HCT116 (cell line): Measurements from ENCODE around the gene SLC25A12. TPM values are rescaled to one million over a fixed set of nuclear protein-coding genes. Genes with fewer than 3 reads are reported as not detected.

Source experiments
- ATAC-seq: fragments of 200-7000 bp; cut with Tn5 transposase; 2 replicates; pipeline ENCODE4 v1.9.1; 2020; ENCODE audit warnings: mild to moderate bottlenecking, moderate library complexity
- BruUV-seq: library from RNA; stranded (reverse); fragments of 400-500 nt; replicated peaks from 2 replicates; lab custom pipeline; 2021; lab: Mats Ljungman, UMichigan
- CTCF ChIA-PET: fragments of 300-600 bp; sonication (Branson Sonifier 250); formaldehyde crosslinking; loops from one replicate; lab custom pipeline; 2021; ENCODE audit warnings: antibody characterized with exemption; lab: Charles Lee
- POLR2A ChIA-PET: fragments of 300-600, 350-600 bp; sonication (Branson Sonifier 250); formaldehyde crosslinking; loops from one replicate; lab custom pipeline; 2021; ENCODE audit warnings: antibody characterized with exemption; lab: Charles Lee
- RAD21 ChIA-PET, 2 experiments: fragments of 300-600 bp; sonication (Branson Sonifier 250); formaldehyde crosslinking; loops; one replicate each; lab custom pipeline; 2023; ENCODE audit warnings: low total read pairs in 2 of 2; ENCODE audit not compliant: uncharacterized antibody in 2 of 2, unreplicated experiment in 2 of 2, low non-redundant PET in 1 of 2; lab: Charles Lee
- DNase-seq: peaks from one replicate; pipeline ENCODE4 v3.0.0-alpha.2; 2010; ENCODE audit warnings: low read depth, low spot score
- H2AFZ ChIP-seq: fragments of 200-600 bp; shearing (Covaris generic), sonication (generic); 2 replicates; pipeline ENCODE4 v1.6.1; 2017; ENCODE audit warnings: low read depth, mixed run types, mixed read lengths, antibody characterized with exemption, low read length; ENCODE audit not compliant: poor library complexity, severe bottlenecking
- H3K27ac ChIP-seq: 2 replicates; pipeline ENCODE4 v1.5.1; 2012; ENCODE audit warnings: low read depth, low read length
- H3K27me3 ChIP-seq: fragments of 200-600 bp; sonication (generic); 2 replicates; pipeline ENCODE4 v1.6.1; 2016; ENCODE audit warnings: mixed run types, low read length, mixed read lengths; ENCODE audit not compliant: insufficient read depth
- H3K36me3 ChIP-seq, 2 experiments: fragments of 200-500 bp in 1 of 2; fragments of 200-600 bp in 1 of 2; sonication (Bioruptor generic) in 1 of 2; sonication (generic) in 1 of 2; 2 replicates each; pipeline versions ENCODE4 v1.5.1 to v1.6.1; 2014 to 2016; ENCODE audit warnings: low read length in 2 of 2, inconsistent platforms in 1 of 2, mixed read lengths in 1 of 2, mixed run types in 1 of 2; ENCODE audit not compliant: insufficient read depth in 2 of 2, control insufficient read depth in 1 of 2
- H3K4me1 ChIP-seq, 2 experiments: fragments of 200-600 bp in 1 of 2; sonication (generic) in 1 of 2; 2 replicates each; pipeline versions ENCODE4 v1.5.1 to v1.6.1; 2012 to 2017; ENCODE audit warnings: low read length in 2 of 2, inconsistent platforms in 1 of 2, mild to moderate bottlenecking in 1 of 2, mixed read lengths in 1 of 2, mixed run types in 1 of 2, moderate library complexity in 1 of 2; ENCODE audit not compliant: insufficient read depth in 2 of 2, control insufficient read depth in 1 of 2
- H3K4me2 ChIP-seq: fragments of 200-600 bp; sonication (generic); 2 replicates; pipeline ENCODE4 v1.6.1; 2017; ENCODE audit warnings: mixed run types, low read length, mixed read lengths
- H3K4me3 ChIP-seq, 2 experiments: fragments of 200-600 bp in 1 of 2; sonication (generic) in 1 of 2; replicated peaks in 1 of 2; 2 replicates each; pipeline ENCODE4 v1.5.1; 2011 to 2016; ENCODE audit warnings: low read length in 2 of 2, control low read depth in 1 of 2, low read depth in 1 of 2, mild to moderate bottlenecking in 1 of 2, mixed read lengths in 1 of 2, mixed run types in 1 of 2
- H3K79me2 ChIP-seq: fragments of 200-600 bp; sonication (generic); 2 replicates; pipeline ENCODE4 v1.6.1; 2017; ENCODE audit warnings: mild to moderate bottlenecking, mixed run types, low read length, moderate library complexity, mixed read lengths; ENCODE audit not compliant: insufficient read depth
- H3K9ac ChIP-seq: fragments of 200-600 bp; sonication (generic); 2 replicates; pipeline ENCODE4 v1.6.1; 2016; ENCODE audit warnings: low read length, mixed read lengths
- H3K9me2 ChIP-seq: fragments of 200-600 bp; sonication (generic), shearing (Covaris generic); 2 replicates; pipeline ENCODE4 v1.6.1; 2017; ENCODE audit warnings: mixed run types, mild to moderate bottlenecking, moderate library complexity; ENCODE audit not compliant: insufficient read depth
- H3K9me3 ChIP-seq, 2 experiments: fragments of 200-500 bp in 1 of 2; fragments of 200-600 bp in 1 of 2; sonication (Bioruptor generic) in 1 of 2; sonication (generic) in 1 of 2; 2 replicates each; pipeline ENCODE4 v1.6.1; 2014 to 2017; ENCODE audit warnings: low read length in 2 of 2, mixed read lengths in 2 of 2, inconsistent platforms in 1 of 2, low read depth in 1 of 2, mild to moderate bottlenecking in 1 of 2, mixed run types in 1 of 2, moderate library complexity in 1 of 2; ENCODE audit not compliant: control insufficient read depth in 1 of 2, insufficient read depth in 1 of 2
- H4K20me1 ChIP-seq: fragments of 200-600 bp; sonication (generic), shearing (Covaris generic); 2 replicates; pipeline ENCODE4 v1.6.1; 2017; ENCODE audit warnings: mixed run types, mild to moderate bottlenecking, moderate library complexity; ENCODE audit not compliant: insufficient read depth
- CEBPB ChIP-seq: IDR thresholded peaks from 2 replicates; pipeline ENCODE4 v1.6.1; 2012; ENCODE audit warnings: low read depth
- EGR1 ChIP-seq: IDR thresholded peaks from 2 replicates; pipeline ENCODE4 v1.6.1; 2012; ENCODE audit warnings: low read depth
- ELF1 ChIP-seq: IDR thresholded peaks from 2 replicates; pipeline ENCODE4 v1.6.1; 2012; ENCODE audit warnings: low read depth, borderline replicate concordance
- FOSL1 ChIP-seq: IDR thresholded peaks from 2 replicates; pipeline ENCODE4 v1.6.1; 2012; ENCODE audit warnings: low read depth
- JUND ChIP-seq: IDR thresholded peaks from 2 replicates; pipeline ENCODE4 v1.6.1; 2012
- MAX ChIP-seq: IDR thresholded peaks from 2 replicates; pipeline ENCODE4 v1.6.1; 2012
- POLR2AphosphoS5 ChIP-seq: IDR thresholded peaks from 2 replicates; pipeline ENCODE4 v1.6.1; 2011; ENCODE audit warnings: mild to moderate bottlenecking, low read depth, low read length, moderate library complexity
- RAD21 ChIP-seq: IDR thresholded peaks from 2 replicates; pipeline ENCODE4 v1.6.1; 2012; ENCODE audit warnings: low read depth, mild to moderate bottlenecking
- SRF ChIP-seq: IDR thresholded peaks from 2 replicates; pipeline ENCODE4 v1.6.1; 2012; ENCODE audit warnings: low read depth
- YY1 ChIP-seq: IDR thresholded peaks from 2 replicates; pipeline ENCODE4 v1.6.1; 2011; ENCODE audit warnings: low read length, low read depth, moderate library complexity, mild to moderate bottlenecking; ENCODE audit not compliant: insufficient replicate concordance; ENCODE audit errors: extremely low read depth
- ZFX ChIP-seq: fragments of 450-650 bp; IDR thresholded peaks from 2 replicates; pipeline ENCODE4 v1.6.1; 2017
- ZNF274 ChIP-seq: fragments of 200-500 bp; sonication (Bioruptor generic); IDR thresholded peaks from 2 replicates; pipeline ENCODE4 v1.6.1; 2014; ENCODE audit warnings: mild to moderate bottlenecking, low read depth, low read length, inconsistent platforms
- intact Hi-C: fragments of 100-400 bp; cut with micrococcal nuclease; formaldehyde crosslinking; loops from 2 replicates; pipeline ENCODE4 v1.10.0; 2022
- total RNA-seq: library from RNA; stranded (reverse); gene quantifications from one replicate; pipeline ENCODE4 v1.2.1, GENCODE V29; 2021; ENCODE audit not compliant: unreplicated experiment
- TF ChIP-seq, protein P1 (sequence below): IDR thresholded peaks from 2 replicates; pipeline ENCODE4 v1.6.1; 2012
- TF ChIP-seq, protein P2 (sequence below): IDR thresholded peaks from 2 replicates; pipeline ENCODE4 v1.6.1; 2012; ENCODE audit warnings: low read depth
- TF ChIP-seq, protein P3 (sequence below): IDR thresholded peaks from 2 replicates; pipeline ENCODE4 v1.6.1; 2011; ENCODE audit warnings: mild to moderate bottlenecking, low read length, moderate library complexity; ENCODE audit not compliant: insufficient replicate concordance; ENCODE audit errors: extremely low read depth

SLC25A12 gene
- total RNA-seq, 1 experiment from 2014 or later: 16.0 TPM

DNA sequence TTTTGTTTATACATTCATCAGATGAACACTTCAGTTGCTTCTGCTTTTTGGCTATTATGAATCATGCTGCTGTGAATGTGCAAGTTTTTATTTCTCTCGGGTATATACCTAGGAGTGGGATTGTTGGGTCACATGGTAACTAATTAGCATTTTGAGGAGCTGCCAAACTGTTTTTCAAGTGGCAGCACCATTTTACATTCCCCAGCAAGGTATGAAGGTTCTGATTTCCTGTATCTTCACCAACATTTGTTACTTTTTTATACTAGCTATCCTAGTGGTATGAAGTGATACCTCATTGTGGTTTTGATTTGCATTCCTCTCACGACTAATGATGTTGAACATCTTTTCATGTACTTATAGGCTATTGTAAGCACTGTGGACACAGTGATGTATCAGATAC, 152.9 kb downstream of the SLC25A12 start:
- POLR2A ChIA-PET: no interaction called here
- H3K27ac ChIP-seq: no peak overlapping the region
- DNase-seq (no peak), ATAC-seq (no peak)
- TF ChIP-seq ELF1: no peak
- TF ChIP-seq CEBPB: no peak
- no peak for TF ChIP-seq JUND
- TF ChIP-seq SRF: no peak
- TF ChIP-seq FOSL1: no peak
- TF ChIP-seq MAX: no peak
- TF ChIP-seq YY1: no peak
- no peak for TF ChIP-seq EGR1
- no peak for TF ChIP-seq ZFX
- TF ChIP-seq, protein P1, sequence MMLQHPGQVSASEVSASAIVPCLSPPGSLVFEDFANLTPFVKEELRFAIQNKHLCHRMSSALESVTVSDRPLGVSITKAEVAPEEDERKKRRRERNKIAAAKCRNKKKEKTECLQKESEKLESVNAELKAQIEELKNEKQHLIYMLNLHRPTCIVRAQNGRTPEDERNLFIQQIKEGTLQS: no peak
- TF ChIP-seq POLR2AphosphoS5: no peak
- no peak for TF ChIP-seq ZNF274
- TF ChIP-seq, protein P2, sequence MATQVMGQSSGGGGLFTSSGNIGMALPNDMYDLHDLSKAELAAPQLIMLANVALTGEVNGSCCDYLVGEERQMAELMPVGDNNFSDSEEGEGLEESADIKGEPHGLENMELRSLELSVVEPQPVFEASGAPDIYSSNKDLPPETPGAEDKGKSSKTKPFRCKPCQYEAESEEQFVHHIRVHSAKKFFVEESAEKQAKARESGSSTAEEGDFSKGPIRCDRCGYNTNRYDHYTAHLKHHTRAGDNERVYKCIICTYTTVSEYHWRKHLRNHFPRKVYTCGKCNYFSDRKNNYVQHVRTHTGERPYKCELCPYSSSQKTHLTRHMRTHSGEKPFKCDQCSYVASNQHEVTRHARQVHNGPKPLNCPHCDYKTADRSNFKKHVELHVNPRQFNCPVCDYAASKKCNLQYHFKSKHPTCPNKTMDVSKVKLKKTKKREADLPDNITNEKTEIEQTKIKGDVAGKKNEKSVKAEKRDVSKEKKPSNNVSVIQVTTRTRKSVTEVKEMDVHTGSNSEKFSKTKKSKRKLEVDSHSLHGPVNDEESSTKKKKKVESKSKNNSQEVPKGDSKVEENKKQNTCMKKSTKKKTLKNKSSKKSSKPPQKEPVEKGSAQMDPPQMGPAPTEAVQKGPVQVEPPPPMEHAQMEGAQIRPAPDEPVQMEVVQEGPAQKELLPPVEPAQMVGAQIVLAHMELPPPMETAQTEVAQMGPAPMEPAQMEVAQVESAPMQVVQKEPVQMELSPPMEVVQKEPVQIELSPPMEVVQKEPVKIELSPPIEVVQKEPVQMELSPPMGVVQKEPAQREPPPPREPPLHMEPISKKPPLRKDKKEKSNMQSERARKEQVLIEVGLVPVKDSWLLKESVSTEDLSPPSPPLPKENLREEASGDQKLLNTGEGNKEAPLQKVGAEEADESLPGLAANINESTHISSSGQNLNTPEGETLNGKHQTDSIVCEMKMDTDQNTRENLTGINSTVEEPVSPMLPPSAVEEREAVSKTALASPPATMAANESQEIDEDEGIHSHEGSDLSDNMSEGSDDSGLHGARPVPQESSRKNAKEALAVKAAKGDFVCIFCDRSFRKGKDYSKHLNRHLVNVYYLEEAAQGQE: no peak
- no peak for TF ChIP-seq RAD21
- TF ChIP-seq, protein P3, sequence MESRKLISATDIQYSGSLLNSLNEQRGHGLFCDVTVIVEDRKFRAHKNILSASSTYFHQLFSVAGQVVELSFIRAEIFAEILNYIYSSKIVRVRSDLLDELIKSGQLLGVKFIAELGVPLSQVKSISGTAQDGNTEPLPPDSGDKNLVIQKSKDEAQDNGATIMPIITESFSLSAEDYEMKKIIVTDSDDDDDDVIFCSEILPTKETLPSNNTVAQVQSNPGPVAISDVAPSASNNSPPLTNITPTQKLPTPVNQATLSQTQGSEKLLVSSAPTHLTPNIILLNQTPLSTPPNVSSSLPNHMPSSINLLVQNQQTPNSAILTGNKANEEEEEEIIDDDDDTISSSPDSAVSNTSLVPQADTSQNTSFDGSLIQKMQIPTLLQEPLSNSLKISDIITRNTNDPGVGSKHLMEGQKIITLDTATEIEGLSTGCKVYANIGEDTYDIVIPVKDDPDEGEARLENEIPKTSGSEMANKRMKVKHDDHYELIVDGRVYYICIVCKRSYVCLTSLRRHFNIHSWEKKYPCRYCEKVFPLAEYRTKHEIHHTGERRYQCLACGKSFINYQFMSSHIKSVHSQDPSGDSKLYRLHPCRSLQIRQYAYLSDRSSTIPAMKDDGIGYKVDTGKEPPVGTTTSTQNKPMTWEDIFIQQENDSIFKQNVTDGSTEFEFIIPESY: no peak
- no peak overlapping the region for H3K4me2 ChIP-seq
- peaks cover 0 to 18% of the 10 kb centered on the region in 2 experiments; a peak in 1 of 4 replicates for H3K36me3 ChIP-seq
- CTCF ChIA-PET: interaction anchor here (1.5 kb wide), 1 partner anchor 386 kb away, joined by 3 read pairs; no protein-coding TSS in a partner anchor
- RAD21 ChIA-PET: no interaction called here
- BruUV-seq: no TSS peak
- intact Hi-C loops: no loop called here
- no peak overlapping the region for H2AFZ ChIP-seq
- no peaks in the 10 kb centered on the region for H4K20me1 ChIP-seq
- no peaks in the 10 kb centered on the region for H3K9me3 ChIP-seq
- no peaks in the 10 kb centered on the region for H3K9me2 ChIP-seq
- H3K79me2 ChIP-seq: no peaks in the 10 kb centered on the region
- no peaks in the 10 kb centered on the region for H3K27me3 ChIP-seq
- H3K4me1 ChIP-seq: no peaks in the 10 kb centered on the region
- H3K4me3 ChIP-seq: no peak overlapping the region
- no peak overlapping the region for H3K9ac ChIP-seq
